ENCODE results near the gene CALHM3. TPM values are rescaled to one million over a fixed set of nuclear protein-coding genes. Genes with fewer than 3 reads are reported as not detected.
A peak's percentile ranks its signal among the peaks of the same experiment; 100 is the strongest.

Gene CALHM3
- total and polyA plus RNA-seq, 2 donors from 2014 or later = not detected

DNA sequence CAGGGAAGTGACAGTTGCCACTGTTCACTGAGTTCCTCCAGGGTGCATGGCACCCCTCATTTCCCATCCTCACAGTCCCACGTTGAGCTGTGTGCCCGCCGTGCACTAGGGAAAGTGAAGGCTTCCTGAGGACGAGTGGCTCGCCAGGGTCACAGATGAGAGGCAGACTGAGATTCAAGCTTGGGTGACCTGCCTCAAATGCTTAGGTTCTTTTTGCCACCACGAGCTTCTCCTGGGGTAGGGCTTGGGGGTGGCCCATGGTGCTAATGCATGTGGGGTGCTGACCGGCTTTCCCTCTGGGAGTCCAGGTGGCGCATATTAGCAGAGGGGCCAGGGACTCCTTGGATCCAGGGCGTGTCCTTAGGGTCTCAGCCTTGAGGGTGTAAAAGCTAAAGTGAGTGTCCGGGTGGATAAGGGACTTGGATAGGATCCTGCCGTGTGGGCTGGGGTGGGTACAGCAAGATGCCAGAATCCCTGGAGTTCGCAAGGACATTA, 28.8 kb downstream of the CALHM3 start:
- Histone ChIP-seq H3K27me3 (ENCODE audit: control insufficient read depth, insufficient read depth, low read length) (no peaks in the 10 kb centered on the region), H3K4me3 (ENCODE audit: low read length in 3 of 3) (no peak overlapping the region), H3K36me3 (ENCODE audit: control insufficient read depth in 2 of 3, insufficient read depth in 3 of 3, low read length in 3 of 3) (peaks cover 0 to 9% (median 5%) of the 10 kb centered on the region in 3 donors), H3K9ac (ENCODE audit: low read length in 3 of 3) (no peak overlapping the region), H3K27ac (ENCODE audit: low read depth in 2 of 2, low read length in 2 of 2) (no peak overlapping the region), H3K9me3 (ENCODE audit: control insufficient read depth in 2 of 3, insufficient read depth in 1 of 3, low read length in 3 of 3) (no peaks in the 10 kb centered on the region), H3K4me1 (ENCODE audit: control insufficient read depth in 2 of 3, insufficient read depth in 2 of 3, low read depth in 1 of 3, low read length in 3 of 3) (peaks cover 0 to 22% (median 3%) of the 10 kb centered on the region in 3 donors)
- intact Hi-C loops (cut with DNase I) = no loop called here
- TF ChIP-seq, protein P1, sequence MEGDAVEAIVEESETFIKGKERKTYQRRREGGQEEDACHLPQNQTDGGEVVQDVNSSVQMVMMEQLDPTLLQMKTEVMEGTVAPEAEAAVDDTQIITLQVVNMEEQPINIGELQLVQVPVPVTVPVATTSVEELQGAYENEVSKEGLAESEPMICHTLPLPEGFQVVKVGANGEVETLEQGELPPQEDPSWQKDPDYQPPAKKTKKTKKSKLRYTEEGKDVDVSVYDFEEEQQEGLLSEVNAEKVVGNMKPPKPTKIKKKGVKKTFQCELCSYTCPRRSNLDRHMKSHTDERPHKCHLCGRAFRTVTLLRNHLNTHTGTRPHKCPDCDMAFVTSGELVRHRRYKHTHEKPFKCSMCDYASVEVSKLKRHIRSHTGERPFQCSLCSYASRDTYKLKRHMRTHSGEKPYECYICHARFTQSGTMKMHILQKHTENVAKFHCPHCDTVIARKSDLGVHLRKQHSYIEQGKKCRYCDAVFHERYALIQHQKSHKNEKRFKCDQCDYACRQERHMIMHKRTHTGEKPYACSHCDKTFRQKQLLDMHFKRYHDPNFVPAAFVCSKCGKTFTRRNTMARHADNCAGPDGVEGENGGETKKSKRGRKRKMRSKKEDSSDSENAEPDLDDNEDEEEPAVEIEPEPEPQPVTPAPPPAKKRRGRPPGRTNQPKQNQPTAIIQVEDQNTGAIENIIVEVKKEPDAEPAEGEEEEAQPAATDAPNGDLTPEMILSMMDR (IDR thresholded peaks at IDR 0.05; ENCODE audit: borderline replicate concordance, extremely low read depth, insufficient read depth) = no peak
- DNase-seq = no peak
- FAIRE-seq = no peak

GRCh38 chr10:103449208-103450144, 29.6 kb downstream of the CALHM3 start:
- H3K27ac ChIP-seq (ENCODE audit: low read depth in 2 of 2, low read length in 2 of 2) = no peak overlapping the region
- TF ChIP-seq, protein P1 (IDR thresholded peaks at IDR 0.05; ENCODE audit: borderline replicate concordance, extremely low read depth, insufficient read depth) = no peak
- H3K36me3 ChIP-seq (ENCODE audit: control insufficient read depth in 2 of 3, insufficient read depth in 3 of 3, low read length in 3 of 3) = peaks cover 0 to 16% (median 11%) of the 10 kb centered on the region in 3 donors
- FAIRE-seq (no peak), DNase-seq (peak in 1 of 5 donors; percentile 60)
- peaks cover 0 to 22% (median 3%) of the 10 kb centered on the region in 3 donors for H3K4me1 ChIP-seq (ENCODE audit: control insufficient read depth in 2 of 3, insufficient read depth in 2 of 3, low read depth in 1 of 3, low read length in 3 of 3)
- H3K4me3 ChIP-seq (ENCODE audit: low read length in 3 of 3) = no peak overlapping the region
- intact Hi-C loops (cut with DNase I) = no loop called here
- no peaks in the 10 kb centered on the region for H3K9me3 ChIP-seq (ENCODE audit: control insufficient read depth in 2 of 3, insufficient read depth in 1 of 3, low read length in 3 of 3)
- no peaks in the 10 kb centered on the region for H3K27me3 ChIP-seq (ENCODE audit: control insufficient read depth, insufficient read depth, low read length)
- H3K9ac ChIP-seq (ENCODE audit: low read length in 3 of 3) = no peak overlapping the region

- TF ChIP-seq, protein P1 (IDR thresholded peaks at IDR 0.05; ENCODE audit: borderline replicate concordance, extremely low read depth, insufficient read depth) = no peak
- FAIRE-seq = no peak
- H3K4me3 ChIP-seq (ENCODE audit: low read length in 3 of 3) = no peak overlapping the region
- no peak for DNase-seq
- peaks cover 0 to 24% (median 16%) of the 10 kb centered on the region in 3 donors for H3K36me3 ChIP-seq (ENCODE audit: control insufficient read depth in 2 of 3, insufficient read depth in 3 of 3, low read length in 3 of 3)
- no peaks in the 10 kb centered on the region for H3K9me3 ChIP-seq (ENCODE audit: control insufficient read depth in 2 of 3, insufficient read depth in 1 of 3, low read length in 3 of 3)
- H3K4me1 ChIP-seq (ENCODE audit: control insufficient read depth in 2 of 3, insufficient read depth in 2 of 3, low read depth in 1 of 3, low read length in 3 of 3) = peaks cover 0 to 22% (median 3%) of the 10 kb centered on the region in 3 donors
- no peaks in the 10 kb centered on the region for H3K27me3 ChIP-seq (ENCODE audit: control insufficient read depth, insufficient read depth, low read length)
- intact Hi-C loops (cut with DNase I) = no loop called here
- H3K9ac ChIP-seq (ENCODE audit: low read length in 3 of 3) = no peak overlapping the region
- H3K27ac ChIP-seq (ENCODE audit: low read depth in 2 of 2, low read length in 2 of 2) = no peak overlapping the region
Observed at GRCh38 chr10:103448746-103449145, 30.3 kb downstream of the CALHM3 start.

Data from kidney (tissue), 14 donors.